Stomach smooth muscle (tissue), 2 donors: Measurements from ENCODE around the gene TSFM.

Experiments
- H3K27ac ChIP-seq: one replicate; pipeline ENCODE4 v1.7.0; 2013; ENCODE audit warnings: mild to moderate bottlenecking, low read length, inconsistent platforms
- H3K27me3 ChIP-seq, 2 donors: one replicate each; pipeline ENCODE4 v1.7.0; 2013; ENCODE audit warnings: low read length in 2 of 2; ENCODE audit not compliant: insufficient read depth in 2 of 2, control insufficient read depth in 1 of 2
- H3K36me3 ChIP-seq, 2 donors: one replicate each; pipeline ENCODE4 v1.7.0; 2013; ENCODE audit warnings: low read length in 2 of 2; ENCODE audit not compliant: control insufficient read depth in 2 of 2, insufficient read depth in 2 of 2
- H3K4me1 ChIP-seq: one replicate; pipeline ENCODE4 v1.7.0; 2013; ENCODE audit warnings: low read length; ENCODE audit not compliant: control insufficient read depth, insufficient read depth
- H3K4me3 ChIP-seq, 2 donors: one replicate each; pipeline ENCODE4 v1.7.0; 2013; ENCODE audit warnings: low read length in 2 of 2
- H3K9ac ChIP-seq, 2 donors: one replicate each; pipeline ENCODE4 v1.7.0; 2013; ENCODE audit warnings: low read length in 2 of 2, mild to moderate bottlenecking in 1 of 2
- H3K9me3 ChIP-seq, 2 donors: one replicate each; pipeline ENCODE4 v1.7.0; 2013; ENCODE audit warnings: low read length in 2 of 2; ENCODE audit not compliant: control insufficient read depth in 2 of 2
- donor health status: healthy.
- donor health status: Pancreatic carcinoma.

TSFM gene

DNA sequence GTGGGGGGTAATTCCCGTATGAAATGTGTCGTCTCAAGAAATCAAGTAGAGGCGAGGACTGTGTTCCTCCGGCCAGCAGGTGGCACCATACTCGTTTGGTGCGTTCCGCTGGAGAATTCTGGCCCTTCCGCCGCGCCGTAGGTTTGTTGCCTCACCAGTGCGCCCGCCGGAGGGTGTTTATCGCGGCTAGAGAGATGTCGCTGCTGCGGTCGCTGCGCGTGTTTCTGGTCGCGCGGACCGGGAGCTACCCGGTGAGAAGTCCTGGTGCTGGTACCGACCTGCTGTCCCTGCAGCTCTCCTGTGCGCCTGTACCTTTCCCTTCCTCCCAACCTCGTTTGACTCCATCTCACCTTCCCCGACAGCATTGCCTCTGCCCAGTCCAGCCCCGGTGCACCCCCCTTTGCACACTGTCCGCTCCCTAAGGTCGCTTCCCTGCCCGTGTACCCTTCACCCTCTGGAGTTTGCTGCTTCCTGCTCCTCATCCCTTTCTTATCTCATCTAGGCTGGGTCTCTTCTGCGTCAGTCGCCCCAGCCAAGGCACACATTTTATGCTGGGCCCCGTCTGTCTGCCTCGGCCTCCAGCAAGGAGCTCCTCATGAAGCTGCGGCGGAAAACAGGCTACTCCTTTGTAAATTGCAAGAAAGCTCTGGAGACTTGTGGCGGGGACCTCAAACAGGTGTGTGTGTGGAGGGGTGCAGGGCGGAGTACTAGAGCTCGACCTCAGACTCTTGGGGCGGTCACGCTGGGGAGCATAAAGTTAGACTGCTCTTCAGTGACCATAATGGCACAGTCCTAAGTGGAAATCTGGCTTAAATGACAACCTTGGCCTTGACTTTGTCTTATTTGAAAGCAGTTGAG is at the start of gene TSFM:
Gene TSFM, plus strand, starts transcription at position 180 of the 858 bp plus-strand sequence. Its CDS starts 15 bp downstream, at position 195.
- peaks cover 4% of the 10 kb centered on the region for H3K4me1 ChIP-seq
- H3K9me3 ChIP-seq = no peaks in the 10 kb centered on the region
- H3K9ac ChIP-seq = peak within 1 kb of the TSS; percentile 82 to 96
- H3K27ac ChIP-seq = peak within 1 kb of the TSS; percentile 67
- peak within 1 kb of the TSS; percentile 93 to 100 for H3K4me3 ChIP-seq
- H3K36me3 ChIP-seq = peaks cover 11 to 18% of the 10 kb centered on the region in 2 donors
- no peaks in the 10 kb centered on the region for H3K27me3 ChIP-seq

DNA sequence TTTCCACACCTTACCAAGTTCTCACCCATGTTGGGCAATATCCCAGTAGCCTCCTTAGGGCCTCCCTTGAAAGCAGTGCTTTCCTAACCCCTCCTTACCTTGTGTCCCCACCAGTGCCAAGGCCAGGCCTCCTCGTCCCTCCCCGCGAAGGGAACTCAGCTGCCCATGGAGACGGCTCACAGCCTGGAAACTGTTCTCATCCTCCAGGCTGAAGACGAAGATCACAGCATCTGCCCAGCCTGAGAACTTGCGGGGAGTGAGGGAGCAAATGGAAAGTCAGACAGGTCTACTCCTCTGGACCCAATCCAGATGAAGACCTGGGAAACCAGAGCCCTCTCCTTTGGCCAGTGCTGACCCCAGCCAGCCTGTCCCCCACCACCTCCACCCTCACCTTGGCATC is 48.7 kb upstream of the TSFM start:
- Histone ChIP-seq H3K27me3 (peaks cover 51 to 56% of the 10 kb centered on the region in 2 donors), H3K9ac (no peak overlapping the region), H3K27ac (no peak overlapping the region), H3K4me3 (no peak overlapping the region), H3K4me1 (peaks cover 28% of the 10 kb centered on the region), H3K36me3 (no peaks in the 10 kb centered on the region), H3K9me3 (no peaks in the 10 kb centered on the region)

DNA sequence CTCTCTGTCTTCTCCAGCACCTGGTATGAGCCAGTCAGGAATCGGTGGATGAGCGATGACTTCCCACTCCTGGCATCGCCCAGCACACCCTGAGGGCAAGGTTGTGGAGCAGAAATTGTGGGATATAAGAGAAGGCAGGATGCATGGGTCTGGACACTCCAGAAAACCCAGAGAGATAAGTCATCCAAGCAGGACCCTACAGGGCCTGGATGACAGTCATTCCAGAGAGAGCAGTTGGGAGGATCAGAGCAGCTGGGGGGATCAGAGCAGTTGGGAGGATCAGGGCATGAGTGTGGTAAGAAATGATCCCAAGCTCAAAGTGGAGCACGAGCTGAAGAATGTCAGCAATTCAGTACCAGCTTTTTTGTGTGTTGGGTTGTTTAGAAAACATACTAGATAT is 48.0 kb upstream of the TSFM start:
- Histone ChIP-seq H3K27me3 (peaks cover 56 to 63% of the 10 kb centered on the region in 2 donors), H3K27ac (no peak overlapping the region), H3K4me1 (peaks cover 30% of the 10 kb centered on the region), H3K9ac (no peak overlapping the region), H3K36me3 (no peaks in the 10 kb centered on the region), H3K4me3 (no peak overlapping the region), H3K9me3 (no peaks in the 10 kb centered on the region)

DNA sequence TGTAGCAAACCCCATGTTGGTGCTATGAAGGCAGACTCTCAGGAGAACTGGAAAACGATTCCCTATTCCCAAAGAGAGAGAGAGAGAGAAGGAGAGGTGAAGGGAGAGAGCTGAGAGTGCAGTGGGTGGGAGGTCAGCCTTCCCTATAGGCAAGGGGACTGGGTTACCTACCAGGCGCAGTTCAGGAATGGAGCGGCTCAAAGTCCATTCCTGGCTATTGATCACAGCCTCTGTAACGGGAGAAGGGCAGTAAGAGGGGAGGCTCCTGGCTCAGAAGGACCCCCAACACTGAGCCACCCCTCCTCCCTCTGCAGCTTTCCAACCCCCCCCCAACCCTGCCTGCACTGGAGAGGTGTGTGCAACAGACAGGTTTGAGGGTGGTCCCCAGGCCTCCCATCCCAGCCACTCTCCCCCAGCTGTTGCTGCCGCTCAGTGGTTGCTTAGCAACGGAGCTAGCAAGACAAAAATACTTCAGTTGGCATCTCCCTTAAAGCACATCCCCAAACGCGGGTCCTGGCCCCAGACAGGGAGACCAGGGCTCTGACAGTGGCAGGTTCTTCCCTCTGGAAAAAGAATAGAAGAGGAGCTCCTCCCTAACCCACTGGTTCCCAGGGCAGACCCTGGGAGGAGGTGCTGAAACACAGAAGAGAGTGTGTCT is 47.3 kb upstream of the TSFM start:
- Histone ChIP-seq H3K4me3 (no peak overlapping the region), H3K36me3 (no peaks in the 10 kb centered on the region), H3K4me1 (peaks cover 30% of the 10 kb centered on the region), H3K27ac (no peak overlapping the region), H3K27me3 (peaks cover 64 to 69% of the 10 kb centered on the region in 2 donors), H3K9me3 (no peaks in the 10 kb centered on the region), H3K9ac (no peak overlapping the region)

DNA sequence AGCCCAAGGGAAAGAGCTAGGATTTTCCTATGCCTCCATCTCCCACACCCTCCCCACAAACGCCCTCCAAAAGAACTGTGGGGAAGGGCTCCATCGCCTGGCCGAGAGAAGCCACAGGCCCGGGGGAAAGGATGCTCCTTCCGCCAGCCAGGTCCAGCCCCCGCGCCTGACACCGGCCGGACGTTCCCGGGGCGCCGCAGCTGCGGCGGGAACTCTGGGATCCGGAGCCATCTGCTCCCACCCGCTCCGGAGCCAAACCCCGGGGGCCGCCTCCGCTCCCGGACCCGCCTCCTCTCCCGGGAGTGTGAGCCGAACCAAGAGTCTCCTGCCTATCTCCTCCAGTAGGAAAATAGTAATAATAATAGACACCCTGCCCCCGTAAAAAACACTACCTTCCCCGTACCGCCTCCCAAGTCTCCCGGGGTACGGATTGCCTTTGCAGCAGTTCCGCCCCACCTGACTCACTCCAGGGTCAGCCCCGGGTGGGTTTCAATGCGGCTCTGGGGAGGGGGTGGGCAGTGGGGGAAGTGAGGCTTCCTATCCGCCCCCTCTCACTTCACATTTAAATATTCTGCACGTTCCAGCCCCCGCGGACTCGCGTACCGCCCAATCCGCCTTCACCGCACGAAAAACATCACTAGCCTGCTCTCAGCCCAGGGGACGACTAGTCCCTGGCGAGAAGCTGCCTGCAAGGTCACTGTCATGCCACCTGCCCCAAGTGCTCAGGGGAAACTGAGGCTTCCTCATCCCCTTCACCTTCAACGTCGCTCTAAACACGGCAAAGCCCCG is 46.4 kb upstream of the TSFM start:
- Histone ChIP-seq H3K4me3 (peak overlapping the region in 1 of 2 donors; percentile 44), H3K9ac (no peak overlapping the region), H3K36me3 (no peaks in the 10 kb centered on the region), H3K4me1 (peaks cover 30% of the 10 kb centered on the region), H3K9me3 (no peaks in the 10 kb centered on the region), H3K27me3 (peaks cover 64 to 74% of the 10 kb centered on the region in 2 donors), H3K27ac (no peak overlapping the region)

DNA sequence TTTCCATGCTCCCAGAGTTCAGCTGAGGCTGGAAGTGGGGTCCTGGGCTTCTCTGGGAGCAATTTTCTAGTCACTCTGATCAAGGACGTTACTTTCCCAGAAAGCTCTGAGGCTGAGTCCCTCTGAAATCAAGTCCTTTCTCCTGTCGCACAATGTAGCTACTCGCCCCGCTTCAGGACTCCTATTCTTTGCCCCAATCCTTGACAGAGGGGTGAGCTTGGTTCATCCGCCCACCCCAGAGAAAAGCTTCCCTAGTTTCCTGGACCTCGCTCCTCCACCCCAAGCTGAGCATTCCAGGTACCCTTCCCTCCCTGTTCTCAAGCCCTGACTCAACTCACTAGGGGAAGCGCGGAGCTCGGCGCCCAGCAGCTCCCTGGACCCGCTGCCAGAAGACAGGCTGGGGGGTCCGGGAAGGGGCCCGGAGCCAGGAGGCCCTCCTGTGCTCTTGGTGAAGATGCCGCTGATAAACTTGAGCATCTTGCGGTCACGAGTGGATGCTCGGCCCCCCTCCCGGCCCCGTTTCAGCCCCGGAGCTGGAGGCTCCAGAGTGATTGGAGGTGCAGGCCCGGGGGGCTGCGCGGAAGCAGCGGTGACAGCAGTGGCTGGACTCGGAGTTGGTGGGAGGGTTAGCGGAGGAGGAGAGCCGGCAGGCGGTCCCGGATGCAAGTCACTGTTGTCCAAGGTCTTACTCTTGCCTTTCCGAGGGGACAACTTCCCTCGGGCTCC is 45.7 kb upstream of the TSFM start:
- Histone ChIP-seq H3K9ac (no peak overlapping the region), H3K27ac (no peak overlapping the region), H3K27me3 (peaks cover 67 to 75% of the 10 kb centered on the region in 2 donors), H3K36me3 (no peaks in the 10 kb centered on the region), H3K4me3 (peak overlapping the region in 1 of 2 donors; percentile 61), H3K9me3 (no peaks in the 10 kb centered on the region), H3K4me1 (peaks cover 30% of the 10 kb centered on the region)

DNA sequence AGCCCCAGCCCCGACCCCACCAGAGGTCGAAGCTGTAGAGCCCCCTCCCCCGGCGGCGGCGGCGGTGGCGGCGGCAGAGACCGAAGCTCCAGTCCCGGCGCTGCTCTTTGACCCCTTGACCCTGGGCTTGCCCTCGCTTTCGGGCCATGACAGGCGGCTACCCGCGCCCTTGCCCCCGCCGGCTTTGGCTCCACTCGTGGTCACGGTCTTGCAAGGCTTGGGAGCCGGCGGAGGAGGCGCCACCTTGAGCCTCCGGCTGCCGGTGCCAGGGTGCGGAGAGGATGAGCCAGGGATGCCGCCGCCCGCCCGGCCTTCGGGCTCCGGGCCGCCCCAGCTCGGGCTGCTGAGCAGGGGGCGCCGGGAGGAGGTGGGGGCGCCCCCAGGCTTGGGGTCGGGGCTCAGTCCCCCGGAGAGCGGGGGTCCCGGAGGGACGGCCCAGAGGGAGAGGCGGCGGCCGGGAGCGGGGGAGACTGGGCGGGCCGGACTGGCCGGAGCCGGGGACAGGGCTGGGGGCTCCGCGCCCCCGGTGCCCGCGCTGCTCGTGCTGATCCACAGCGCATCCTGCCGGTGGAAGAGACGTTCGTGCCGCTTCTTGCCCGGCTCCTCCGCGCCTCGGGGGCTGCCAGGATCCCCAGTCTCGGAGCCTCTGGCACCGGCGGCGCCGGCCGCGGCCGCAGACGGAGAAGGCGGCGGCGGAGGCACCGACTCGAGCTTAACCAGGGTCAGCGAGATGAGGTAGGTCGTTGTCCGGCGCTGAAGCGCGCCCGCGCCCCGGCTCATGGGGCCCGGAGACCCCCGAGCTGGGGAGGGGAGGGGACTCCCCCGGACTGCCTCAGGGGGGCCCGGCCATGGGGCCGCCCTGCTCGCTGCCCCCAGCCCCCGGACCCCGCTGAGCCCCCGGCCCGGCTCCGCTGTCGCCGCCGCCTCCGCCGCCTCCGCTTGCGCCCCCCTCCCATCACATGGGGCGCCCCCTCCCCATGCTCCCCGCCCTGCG is 44.8 kb upstream of the TSFM start:
- H3K4me3 ChIP-seq = peak overlapping the region; percentile 28 to 61
- H3K27me3 ChIP-seq = peaks cover 61 to 69% of the 10 kb centered on the region in 2 donors
- H3K36me3 ChIP-seq = no peaks in the 10 kb centered on the region
- no peak overlapping the region for H3K27ac ChIP-seq
- H3K9ac ChIP-seq = no peak overlapping the region
- peaks cover 30% of the 10 kb centered on the region for H3K4me1 ChIP-seq
- no peaks in the 10 kb centered on the region for H3K9me3 ChIP-seq

DNA sequence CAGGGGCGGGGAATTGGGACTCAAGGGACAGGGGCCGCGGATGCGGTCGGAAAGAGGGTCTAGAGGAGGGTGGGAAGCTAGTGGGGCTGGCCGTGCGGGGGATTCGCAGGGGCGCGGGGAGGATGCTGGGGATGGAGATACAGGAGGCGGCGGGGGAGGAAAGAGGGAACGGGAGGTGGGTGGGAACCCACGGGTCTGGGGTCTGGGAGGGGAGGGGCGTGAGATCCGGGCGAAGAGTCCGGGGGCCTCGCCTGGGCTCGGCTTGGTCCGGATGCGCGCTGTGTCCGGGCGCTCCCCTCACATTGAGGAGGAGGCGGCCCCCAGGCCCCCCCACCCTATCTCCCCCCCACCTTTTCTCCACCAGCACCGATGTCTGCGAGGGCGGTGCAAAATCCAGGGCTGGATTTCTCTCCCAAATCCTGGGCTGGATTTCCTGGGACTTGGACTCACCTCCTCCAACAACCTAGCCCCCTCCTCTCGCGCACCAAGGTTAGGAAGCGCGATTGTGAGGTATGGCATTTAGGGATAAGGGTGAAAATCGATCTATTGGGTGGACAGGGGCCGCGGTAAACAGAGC is 43.8 kb upstream of the TSFM start, which contains the start of gene AGAP2:
Gene AGAP2, minus strand, starts transcription at position 82 of the 577 bp plus-strand sequence. CDS start 496 bp downstream, outside the sequence.
- Histone ChIP-seq H3K4me1 (peaks cover 30% of the 10 kb centered on the region), H3K4me3 (peak within 1 kb of the TSS; percentile 28 to 61), H3K36me3 (no peaks in the 10 kb centered on the region), H3K27ac (no peak within 1 kb of the TSS), H3K27me3 (peaks cover 60 to 61% of the 10 kb centered on the region in 2 donors), H3K9ac (no peak within 1 kb of the TSS), H3K9me3 (no peaks in the 10 kb centered on the region)

DNA sequence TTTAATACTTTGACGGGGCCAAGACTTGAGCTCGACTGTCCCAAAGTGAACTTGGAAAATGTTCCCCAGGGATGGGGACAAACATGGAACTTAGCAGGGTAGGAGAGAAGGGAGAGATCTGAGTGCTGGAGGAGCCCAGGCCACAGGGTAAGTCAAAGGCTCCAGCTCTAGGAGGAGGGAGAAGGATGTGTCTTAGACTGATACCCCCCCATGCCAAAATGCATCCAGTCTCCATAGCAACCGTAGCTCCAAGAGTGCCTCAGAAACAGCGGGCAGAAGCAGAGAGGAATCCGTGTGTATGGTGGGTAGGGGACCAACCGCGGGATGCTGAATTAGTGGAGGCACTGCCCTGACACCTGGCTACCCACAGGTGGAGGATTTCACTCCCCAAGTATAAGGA is 43.2 kb upstream of the TSFM start:
- H3K27ac ChIP-seq = no peak overlapping the region
- no peak overlapping the region for H3K4me3 ChIP-seq
- no peaks in the 10 kb centered on the region for H3K9me3 ChIP-seq
- no peak overlapping the region for H3K9ac ChIP-seq
- peaks cover 33% of the 10 kb centered on the region for H3K4me1 ChIP-seq
- H3K36me3 ChIP-seq = no peaks in the 10 kb centered on the region
- H3K27me3 ChIP-seq = peaks cover 54 to 59% of the 10 kb centered on the region in 2 donors
